Left renal pelvis (tissue), 4 donors: ENCODE results near the gene LIME1. TPM values are rescaled to one million over a fixed set of nuclear protein-coding genes. Genes with fewer than 3 reads are reported as not detected.
A peak's percentile ranks its signal among the peaks of the same experiment; 100 is the strongest.
"Not testable (repeated sequence)": the region's sequence is repeated elsewhere in the genome, so short reads cannot be mapped to it uniquely, and the experiment has no call there.

Experiments used
- DNase-seq, 4 donors: peaks; one replicate each; pipeline ENCODE4 v3.0.0-alpha.2; 2013; ENCODE audit warnings: low read depth in 4 of 4, low spot score in 3 of 4
- polyA plus RNA-seq, 4 donors: library from polyadenylated mRNA; unstranded; fragments of 120-200 nt; gene quantifications; one replicate each; pipeline ENCODE4 v1.2.1, GENCODE V29; 2013; ENCODE audit not compliant: insufficient read length in 4 of 4

Gene LIME1
- polyA plus RNA-seq, 4 donors = 4.0 to 14.9 (median 5.0) TPM

DNA sequence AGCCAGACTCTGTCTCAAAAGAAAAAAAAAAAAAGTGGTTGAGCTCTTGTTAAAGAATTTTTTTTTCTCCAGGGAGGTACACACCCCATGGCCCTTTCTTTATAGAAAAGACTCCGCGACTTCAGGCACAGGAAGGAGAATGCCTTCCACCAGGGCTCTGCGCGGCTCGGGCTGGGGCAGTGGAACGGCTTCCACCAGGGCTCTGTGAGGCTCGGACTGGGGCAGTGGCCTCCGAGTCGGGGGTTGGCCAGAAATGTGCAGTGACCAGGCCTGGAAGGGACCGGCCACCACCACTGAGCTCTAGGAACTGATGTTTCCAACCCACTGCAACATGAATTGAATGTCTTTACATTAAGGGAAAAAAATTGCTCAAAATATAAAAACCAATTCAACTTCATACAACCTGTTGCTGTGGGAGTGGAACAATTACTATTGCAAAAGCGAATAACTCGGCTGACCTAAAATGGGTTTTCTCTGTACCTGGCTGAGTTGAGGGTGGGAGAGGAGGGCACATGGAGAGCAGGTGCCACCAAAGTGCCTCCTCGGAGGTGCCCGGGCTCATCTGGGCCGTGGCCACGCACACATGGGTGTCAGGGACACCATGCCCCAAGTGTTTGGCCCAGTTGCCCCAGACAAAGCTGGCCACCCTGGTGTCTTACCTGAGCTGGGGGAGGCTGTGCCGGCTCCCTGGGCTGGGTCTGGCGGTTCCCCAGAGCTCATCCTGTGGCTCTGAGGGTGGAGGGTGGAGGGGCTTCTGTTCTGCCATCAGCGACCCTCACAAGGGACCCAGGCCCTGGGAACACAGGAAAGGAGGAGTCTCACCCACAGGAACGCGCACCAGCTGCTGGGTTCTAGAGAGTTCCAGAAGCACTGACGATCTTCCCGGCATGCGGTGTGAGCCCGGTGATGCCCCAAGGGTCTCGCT, 32.4 kb downstream of the LIME1 start:
- DNase-seq = no peak

DNA sequence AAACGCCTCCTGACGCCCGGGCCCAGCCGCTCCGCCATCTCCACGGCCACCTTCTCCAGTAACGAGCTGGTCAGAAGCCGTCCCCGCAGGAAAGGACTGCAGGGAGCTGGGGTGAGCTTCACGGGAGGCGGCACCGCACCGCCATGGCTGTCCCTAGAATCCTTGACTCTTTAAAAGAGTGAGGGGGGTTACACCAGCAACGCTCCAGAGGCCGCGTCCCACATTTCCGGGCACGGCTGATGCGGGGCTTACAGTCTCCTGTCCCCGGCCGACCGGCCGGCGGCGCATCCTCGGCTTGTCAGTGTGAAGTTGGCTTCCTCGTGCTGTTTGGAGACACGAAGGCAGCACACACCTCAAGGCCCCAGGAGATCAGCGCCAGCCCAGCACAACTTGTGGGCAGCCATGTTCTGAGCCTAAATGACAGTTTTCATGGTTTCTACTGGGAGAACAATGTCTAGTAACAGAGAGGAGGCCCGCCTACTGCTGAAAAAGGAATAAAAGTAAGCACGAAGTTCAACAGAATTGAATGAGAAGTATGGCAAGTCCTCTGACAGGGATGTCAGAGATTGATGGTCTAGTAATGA, 33.5 kb downstream of the LIME1 start:
- no peak for DNase-seq

DNA sequence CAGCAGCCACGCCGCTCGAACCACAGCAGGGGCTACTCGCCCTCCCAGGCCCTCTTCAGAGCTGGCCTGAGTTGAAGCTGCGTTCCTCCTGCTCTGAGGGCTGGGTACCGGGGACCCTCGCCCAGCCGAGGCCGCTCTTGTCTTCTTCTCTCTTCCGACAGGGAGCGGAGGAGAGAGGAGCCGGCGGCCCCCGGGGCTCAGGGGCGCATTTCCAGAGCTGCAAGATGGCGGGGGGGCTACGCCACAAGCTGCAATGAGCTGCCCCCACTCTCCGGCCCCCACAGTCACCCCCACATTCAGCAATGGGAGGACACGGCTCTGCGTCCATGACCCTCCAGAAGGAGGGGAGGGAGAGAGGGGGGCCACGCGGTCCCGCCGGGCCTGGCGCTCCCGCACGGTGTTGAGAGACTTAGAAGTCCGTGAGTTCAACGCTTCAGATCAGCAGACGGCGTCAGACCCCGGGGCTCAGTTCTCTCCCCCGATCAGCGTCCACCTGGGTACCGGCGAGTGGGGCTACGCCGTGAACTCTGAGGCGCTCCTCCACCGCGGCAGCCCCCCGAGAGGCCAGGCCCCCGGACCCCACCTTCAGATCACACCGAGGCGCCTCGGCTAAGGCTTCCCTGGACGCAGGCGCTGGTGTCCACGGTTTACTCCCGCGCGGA, 34.7 kb downstream of the LIME1 start:
- no peak for DNase-seq

DNA sequence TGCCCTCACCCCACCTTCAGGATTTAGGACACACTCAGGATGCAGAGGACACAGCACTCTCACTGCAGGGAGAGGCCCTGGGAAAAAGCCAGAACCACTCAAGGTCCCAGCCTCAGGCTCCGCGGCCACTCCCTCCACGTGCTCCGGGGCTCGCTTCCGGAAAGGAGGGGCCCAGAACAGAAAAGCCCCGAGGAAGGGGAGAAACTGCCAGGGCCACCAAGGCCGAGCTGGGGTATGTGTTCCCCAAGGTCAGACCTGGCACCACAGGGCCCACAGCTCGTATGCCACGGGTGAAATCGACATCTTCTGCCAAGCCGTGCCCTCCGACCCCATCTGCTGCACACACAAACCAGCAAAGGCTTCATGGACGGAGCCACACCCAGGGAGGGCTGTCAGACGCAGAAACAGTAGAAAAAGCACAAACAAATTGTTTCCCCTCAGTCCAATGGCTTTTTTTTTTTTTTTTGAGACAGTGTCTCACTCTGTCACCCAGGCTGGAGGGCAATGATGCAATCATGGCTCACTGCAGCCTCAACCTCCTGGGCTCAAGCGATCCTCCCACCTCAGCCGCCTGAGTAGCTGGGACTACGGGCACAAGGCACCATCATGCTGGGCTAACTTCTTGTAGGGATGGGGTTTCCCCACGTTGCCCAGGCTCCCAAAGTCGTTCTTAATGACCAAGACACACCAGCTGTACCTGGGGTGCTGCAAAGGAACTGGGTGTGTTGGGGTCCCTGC, 36.5 kb downstream of the LIME1 start:
- DNase-seq = no peak

DNA sequence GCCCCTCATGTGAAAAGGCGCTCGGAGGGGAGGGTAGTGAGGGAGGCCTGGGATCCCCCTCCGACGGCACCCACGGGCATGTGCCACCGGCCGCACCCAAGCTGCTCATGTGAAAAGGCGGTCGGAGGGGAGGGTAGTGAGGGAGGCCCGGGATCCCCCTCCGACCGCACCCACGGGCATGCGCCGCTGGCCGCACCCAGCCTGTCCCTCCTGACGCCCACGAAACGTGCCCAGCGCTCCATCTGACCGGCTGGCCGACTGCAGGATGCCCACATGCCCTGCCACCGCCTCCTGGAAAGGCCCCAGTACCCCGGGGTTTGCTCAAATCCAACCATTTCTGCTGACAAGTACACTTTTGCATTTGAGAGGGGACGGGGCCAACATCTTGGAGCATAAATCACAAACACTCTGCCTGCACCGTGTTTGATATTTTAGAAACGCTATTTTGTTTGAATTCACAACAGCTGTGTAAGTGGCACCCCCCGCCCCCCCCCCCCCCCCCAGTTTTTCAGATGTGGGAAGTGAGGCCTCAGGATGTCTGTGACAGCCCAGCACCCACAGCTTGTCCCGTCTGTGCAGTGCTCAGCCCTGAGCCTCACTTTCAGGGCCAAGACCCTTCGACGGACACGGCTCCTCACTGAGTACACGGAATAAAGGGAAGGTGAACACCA, 37.2 kb downstream of the LIME1 start:
- no peak for DNase-seq

DNA sequence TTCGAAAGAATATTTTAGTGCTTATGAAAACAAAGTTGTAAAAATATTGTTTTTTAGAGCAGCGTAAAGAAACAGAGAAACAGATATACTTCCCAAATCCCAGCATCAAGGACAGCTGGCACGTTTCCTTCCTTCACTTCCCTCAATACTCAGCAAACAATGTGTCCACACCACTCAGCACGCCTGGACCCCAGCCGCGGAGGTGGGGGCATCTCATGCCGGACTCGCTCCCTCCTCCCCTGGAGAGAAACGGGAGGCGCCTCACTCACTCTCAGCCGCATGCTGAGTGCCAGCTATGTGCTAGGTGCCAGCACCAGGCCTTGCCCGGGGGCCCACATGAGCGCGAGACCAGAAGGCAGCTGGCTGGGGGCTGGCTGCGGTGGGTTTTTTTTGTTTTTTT, 37.8 kb downstream of the LIME1 start:
- no peak for DNase-seq

DNA sequence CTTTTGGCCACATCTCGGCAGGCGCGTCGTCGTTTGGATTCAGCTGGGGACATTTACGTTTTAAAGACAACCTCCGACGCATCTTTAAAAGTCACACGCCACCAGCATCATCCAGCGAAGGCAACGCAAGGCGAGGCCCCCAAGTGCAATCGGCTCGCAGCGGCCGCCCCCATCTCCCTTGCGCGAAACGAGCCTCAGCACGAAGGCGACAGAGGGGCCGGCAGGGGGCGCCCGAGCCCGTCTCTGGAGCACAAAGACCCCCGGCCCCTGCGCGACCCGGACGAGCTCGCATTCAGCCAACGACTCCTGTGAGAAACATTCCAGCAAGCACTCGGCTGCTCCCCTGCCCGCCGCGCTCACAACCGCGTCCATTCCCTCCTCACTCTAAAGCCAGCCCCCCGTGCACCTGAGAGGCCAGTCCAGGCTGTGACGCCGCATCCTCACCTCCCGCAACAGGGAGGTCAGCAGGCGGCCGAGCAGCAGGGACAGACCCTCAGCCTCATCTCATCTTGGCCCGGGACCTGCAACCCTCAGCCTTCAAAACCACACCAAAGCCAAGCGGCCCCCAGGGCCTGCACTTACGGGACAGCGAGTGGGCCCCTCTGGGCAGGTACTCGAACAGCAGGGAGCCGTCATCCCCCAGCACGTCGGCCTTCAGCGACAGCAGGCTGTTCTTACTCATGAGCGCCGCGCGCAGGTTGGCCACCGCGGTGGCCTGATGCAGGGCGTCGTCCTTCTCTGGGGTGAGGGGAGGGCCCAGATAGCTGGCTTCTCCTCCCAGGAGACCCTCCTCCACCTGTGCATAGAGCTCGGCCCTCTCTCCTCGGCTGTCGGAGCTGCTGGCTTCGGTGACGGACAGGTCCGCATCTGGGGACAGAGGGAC, 38.9 kb downstream of the LIME1 start:
- DNase-seq = peak; percentile 41 to 75 (median 63)

DNA sequence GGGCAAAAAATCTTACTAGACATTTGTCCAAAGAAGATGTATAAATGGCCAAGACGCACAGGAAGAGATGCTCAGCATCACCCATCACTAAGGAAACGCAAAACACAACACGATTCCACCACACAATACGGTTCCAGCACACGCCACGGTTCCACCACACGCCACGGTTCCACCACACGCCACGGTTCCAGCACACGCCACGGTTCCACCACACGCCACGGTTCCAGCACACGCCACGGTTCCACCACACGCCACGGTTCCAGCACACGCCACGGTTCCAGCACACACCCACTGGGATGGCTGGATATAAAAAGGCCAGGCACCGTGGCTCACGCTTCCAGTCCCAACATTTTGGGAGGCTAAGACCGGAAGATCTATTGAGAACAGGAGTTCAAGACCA, 40.4 kb downstream of the LIME1 start:
- DNase-seq = not testable (repeated sequence)

DNA sequence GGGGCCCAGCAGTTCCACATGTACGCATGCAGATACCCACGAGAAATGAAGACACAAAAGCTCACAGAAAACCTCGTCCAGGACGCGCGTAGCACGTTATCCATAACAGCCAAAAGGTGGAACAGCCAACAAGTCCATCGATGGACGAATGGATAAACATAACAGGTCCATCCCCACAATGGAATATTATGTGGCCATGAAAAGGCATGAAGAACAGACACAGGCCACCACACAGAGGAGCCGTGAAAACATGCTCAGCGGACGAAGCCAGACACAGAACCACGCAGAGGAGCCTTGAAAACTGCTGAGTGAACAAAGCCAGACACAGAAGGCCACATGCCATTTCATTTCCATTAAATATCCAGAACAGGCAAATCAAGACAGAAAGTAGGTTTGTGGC, 41.1 kb downstream of the LIME1 start:
- no peak for DNase-seq

DNA sequence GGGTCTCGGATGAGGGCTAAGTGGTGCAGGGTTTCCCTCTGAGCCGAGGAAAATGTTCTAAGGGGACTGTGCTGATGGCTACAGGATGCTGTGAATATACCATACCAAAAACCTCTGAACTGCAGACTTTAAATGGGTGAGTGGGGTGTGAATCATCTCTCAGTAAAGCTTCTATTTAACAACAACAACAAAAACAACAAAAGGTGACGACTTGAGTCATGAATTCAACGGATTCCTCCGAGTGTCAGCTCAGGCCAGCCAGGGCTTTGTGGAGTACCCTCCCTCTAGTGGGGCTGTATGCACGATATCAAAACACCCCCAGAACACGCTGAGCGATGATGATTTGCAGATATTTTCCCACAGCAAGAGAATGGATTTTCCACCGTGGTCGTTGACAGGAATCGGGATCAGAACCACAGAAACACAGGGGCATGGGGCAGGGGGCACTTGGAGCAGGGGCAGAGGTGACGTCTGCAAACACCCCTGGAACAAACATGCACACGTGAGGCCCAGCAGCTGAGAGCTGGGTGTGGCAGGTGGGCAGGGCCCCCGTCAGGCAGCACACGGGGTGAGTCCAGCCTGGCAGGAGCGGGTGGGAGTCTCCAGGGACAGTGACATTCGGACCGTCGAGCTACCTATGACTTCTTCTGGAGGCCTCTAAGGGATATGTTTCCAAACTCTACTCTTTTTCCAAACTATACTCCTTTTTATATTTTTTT, 41.7 kb downstream of the LIME1 start:
- no peak for DNase-seq

DNA sequence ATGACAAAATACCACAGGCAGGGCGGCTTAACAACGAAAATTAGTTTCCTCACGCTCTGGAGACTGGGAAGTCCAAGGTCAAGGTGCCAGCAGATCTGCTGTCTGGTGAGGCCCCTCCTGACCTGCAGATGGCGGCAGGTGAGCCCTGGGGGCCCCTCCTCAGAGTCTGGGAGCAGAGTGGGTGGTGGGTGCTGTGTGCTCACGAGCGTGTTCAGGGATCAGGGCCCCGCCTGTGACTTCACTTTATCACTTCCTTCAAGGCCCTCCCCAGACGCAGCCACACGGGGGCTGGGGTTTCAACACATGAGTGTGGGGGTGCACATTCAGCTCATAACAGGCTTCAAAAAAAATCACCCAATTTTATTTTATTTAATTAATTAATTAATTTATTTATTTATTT, 42.4 kb downstream of the LIME1 start:
- DNase-seq = no peak

DNA sequence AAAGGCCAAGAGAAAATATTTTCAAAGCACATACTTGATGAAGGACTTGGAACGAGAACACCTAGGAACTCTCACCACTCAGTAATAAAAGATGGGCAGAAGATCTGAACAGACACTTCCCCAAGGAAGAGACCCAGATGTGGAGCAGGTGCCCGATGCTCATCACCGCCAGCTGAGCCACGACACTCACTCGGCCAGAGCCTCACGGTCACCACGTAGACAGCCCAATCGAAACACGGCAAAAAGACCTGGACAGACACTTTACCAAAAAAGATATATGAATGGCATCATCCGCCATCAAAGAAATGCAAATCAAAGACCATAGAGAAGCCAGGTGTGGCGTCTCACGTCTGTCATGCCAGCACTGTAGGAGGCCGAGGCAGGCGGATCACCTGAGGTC, 44.7 kb downstream of the LIME1 start:
- DNase-seq = no peak

DNA sequence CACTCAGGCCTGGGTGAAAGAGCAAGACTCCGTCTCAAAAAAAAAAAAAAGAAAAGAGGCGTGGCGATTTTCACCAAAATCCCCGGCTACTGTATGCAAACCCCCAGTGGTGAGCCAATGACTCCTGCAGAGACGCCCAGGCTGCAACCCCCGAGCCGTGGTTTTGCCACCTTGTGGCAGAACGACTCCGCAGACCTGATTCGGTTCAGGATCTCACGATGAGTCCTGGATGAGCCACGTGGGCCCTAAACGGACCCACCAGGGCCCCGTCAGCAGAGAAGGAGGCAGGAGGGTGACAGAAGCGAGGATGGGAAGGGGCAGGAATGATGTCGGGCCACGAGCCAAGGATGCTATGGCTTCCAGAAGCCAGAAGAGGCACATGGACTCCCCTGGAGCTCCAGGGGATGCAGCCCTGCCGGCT, 45.6 kb downstream of the LIME1 start:
- DNase-seq = no peak

DNA sequence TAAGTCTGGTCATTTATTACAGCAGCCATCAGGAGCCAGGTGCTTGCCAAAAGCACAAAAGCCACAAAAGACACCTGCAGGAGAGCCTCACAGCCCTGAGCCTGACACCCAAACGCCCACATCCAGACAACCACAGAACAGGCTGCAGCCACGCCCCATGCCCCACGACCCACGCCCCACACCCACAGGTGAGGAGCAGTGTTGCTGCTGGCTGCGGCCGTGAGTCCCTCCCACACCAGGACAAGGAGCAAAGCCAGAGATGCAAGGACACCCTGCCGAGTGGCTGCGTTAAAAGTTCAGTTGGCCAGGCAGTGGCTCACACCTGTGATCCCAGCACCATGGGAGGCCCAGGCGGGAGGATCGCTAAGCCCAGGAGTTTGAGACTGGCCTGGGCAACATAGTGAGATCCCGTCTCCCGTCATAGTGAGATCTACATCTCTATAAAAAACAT, 46.1 kb downstream of the LIME1 start:
- no peak for DNase-seq

DNA sequence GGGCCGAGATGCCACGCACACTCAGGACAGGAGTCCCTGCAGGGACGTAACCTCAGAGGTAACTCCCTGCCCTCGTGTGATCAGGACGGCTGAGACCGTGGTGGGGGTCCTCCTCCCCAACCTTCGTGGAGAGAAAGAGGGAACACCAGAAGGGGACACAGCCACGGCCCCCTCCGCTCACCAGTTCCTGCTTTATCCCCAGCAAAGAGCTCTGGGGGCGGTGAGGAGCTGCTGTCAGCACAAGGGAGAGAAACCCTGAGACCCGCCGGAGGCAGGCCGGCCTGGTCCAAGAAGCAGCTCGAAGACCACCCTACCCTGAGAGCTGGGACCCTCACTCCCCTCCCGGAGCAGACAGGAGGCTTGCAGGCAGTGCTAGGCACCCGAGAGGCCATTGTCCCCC, 47.5 kb downstream of the LIME1 start:
- DNase-seq = no peak

DNA sequence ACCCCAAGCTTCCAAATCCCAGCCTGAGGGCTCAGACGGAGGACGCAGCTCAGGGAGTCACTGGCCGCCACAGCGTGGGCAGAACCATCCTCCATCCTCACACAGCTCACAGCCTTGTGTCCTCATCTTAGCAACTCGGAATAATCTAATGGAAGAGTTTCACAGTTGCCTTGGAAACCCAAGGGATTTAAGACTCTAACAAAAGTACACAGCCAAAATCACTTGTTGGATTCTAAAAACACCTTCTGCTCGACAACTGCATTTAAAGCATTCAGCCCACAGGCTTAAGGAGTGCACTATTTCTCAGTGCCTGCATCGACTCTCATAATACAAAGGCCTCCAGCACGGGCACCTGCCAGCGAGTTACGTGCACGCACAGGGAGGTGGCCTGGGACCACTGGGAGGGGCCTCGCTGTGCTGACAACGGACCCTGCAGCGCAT, 49.2 kb downstream of the LIME1 start:
- DNase-seq = no peak

DNA sequence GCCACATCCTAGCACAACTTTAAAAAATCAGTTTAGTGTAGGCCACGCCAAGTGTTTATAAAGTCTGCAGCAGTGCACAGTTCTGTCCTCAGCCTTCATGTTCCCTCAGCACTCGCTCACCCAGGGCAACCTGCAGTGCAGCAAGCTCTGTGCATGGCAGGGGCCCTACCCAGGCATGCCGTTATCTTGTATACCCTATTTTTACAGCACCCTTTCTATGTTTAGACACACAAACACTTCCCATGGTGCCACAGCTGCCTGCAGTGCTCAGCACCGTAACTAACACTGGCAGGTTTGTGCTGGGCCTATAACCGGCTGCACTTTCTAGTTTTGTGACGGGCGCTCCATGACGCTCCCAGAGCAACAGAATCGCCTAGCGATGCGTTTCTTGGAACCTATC, 50.8 kb downstream of the LIME1 start:
- DNase-seq = no peak

DNA sequence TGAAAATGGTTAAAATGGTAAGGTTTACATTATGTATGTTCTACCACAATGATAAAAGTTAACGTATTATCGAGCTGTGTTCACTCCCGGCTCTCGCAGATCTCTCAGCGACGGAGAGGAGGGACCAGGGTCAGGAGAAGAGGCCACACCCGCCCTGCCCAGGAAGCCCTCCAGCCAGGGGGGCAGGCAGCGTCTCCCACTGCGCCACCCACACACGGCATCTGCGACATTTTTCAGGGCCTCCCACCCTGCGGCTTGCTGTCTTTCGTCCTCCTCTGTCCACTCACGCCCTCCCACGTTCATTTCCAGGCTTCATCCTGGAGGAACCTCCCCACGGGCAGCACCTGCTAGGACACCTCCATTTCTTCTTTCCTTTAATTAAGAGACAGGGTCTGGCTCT, 51.3 kb downstream of the LIME1 start:
- no peak for DNase-seq
